Activated T-cell treated with anti-CD3 and anti-CD28 coated beads, Interleukin-2, amount 50 U/mL, for 4 hours (primary cell): ENCODE data around the gene KCNE4. TPM values are rescaled to one million over a fixed set of nuclear protein-coding genes. Genes with fewer than 3 reads are reported as not detected.

ENCODE experiments used
- ATAC-seq, 2 donors: fragments of 200-7000 bp; cut with Tn5 transposase; one replicate each; pipeline ENCODE4 v1.10.0; 2021
- DNase-seq: peaks from one replicate; pipeline ENCODE4 v3.0.0-alpha.2; 2020
- H3K27me3 Mint-ChIP-seq: one replicate; pipeline ENCODE4 v1.8.0; 2021; ENCODE audit warnings: low read depth, mixed read lengths
- H3K36me3 Mint-ChIP-seq: one replicate; pipeline ENCODE4 v1.8.0; 2022; ENCODE audit warnings: mixed read lengths; ENCODE audit not compliant: insufficient read depth
- H3K4me1 Mint-ChIP-seq: one replicate; pipeline ENCODE4 v1.8.0; 2021; ENCODE audit warnings: low read depth, mixed read lengths
- H3K4me3 Mint-ChIP-seq: one replicate; pipeline ENCODE4 v1.8.0; 2021; ENCODE audit warnings: mild to moderate bottlenecking, moderate library complexity, mixed read lengths
- H3K9me3 Mint-ChIP-seq: one replicate; pipeline ENCODE4 v1.8.0; 2021; ENCODE audit warnings: mixed read lengths
- total RNA-seq, 3 donors: library from RNA; stranded (reverse); gene quantifications; one replicate each; pipeline ENCODE4 v1.2.1, GENCODE V29; 2021

Gene KCNE4
- total RNA-seq, 3 donors from 2014 or later, result not detected

- Mint-ChIP-seq H3K27me3 (peaks cover 13% of the 10 kb centered on the region), H3K36me3 (no peaks in the 10 kb centered on the region), H3K9me3 (no peaks in the 10 kb centered on the region), H3K4me1 (no peaks in the 10 kb centered on the region), H3K4me3 (no peak overlapping the region)
- DNase-seq (no peak), ATAC-seq (no peak)
These were observed 7.1 kb downstream of the KCNE4 start for GRCh38 chr2:223058952-223059716.

GRCh38 chr2:223060201-223060825 lies 8.3 kb downstream of the KCNE4 start:
- no peak for ATAC-seq
- Mint-ChIP-seq H3K36me3 (no peaks in the 10 kb centered on the region), H3K27me3 (peaks cover 9% of the 10 kb centered on the region), H3K4me3 (no peak overlapping the region), H3K9me3 (no peaks in the 10 kb centered on the region), H3K4me1 (no peaks in the 10 kb centered on the region)
- DNase-seq, result no peak

GRCh38 chr2:223062396-223062795 lies 10.4 kb downstream of the KCNE4 start:
- ATAC-seq, result no peak
- no peaks in the 10 kb centered on the region for H3K9me3 Mint-ChIP-seq
- DNase-seq, result no peak

GRCh38 chr2:223065107-223065506 lies 13.1 kb downstream of the KCNE4 start:
- Mint-ChIP-seq H3K27me3 (peaks cover 5% of the 10 kb centered on the region), H3K36me3 (no peaks in the 10 kb centered on the region), H3K4me1 (no peaks in the 10 kb centered on the region), H3K9me3 (no peaks in the 10 kb centered on the region), H3K4me3 (no peak overlapping the region)
- no peak for DNase-seq
- ATAC-seq, result no peak

More at GRCh38 chr2:223062396-223062795, 10.4 kb downstream of the KCNE4 start:
- H3K27me3 Mint-ChIP-seq, result peaks cover 7% of the 10 kb centered on the region
- no peaks in the 10 kb centered on the region for H3K36me3 Mint-ChIP-seq
- no peak overlapping the region for H3K4me3 Mint-ChIP-seq
- no peaks in the 10 kb centered on the region for H3K4me1 Mint-ChIP-seq

- DNase-seq (no peak), ATAC-seq (no peak)
- Mint-ChIP-seq H3K9me3 (no peaks in the 10 kb centered on the region), H3K4me3 (no peak overlapping the region), H3K27me3 (peaks cover under 1% of the 10 kb centered on the region), H3K36me3 (no peaks in the 10 kb centered on the region), H3K4me1 (no peaks in the 10 kb centered on the region)
These were observed 14.7 kb downstream of the KCNE4 start for GRCh38 chr2:223066721-223067120.

- DNase-seq (no peak), ATAC-seq (no peak)
- Mint-ChIP-seq H3K27me3 (peaks cover 3% of the 10 kb centered on the region), H3K36me3 (no peaks in the 10 kb centered on the region), H3K4me3 (no peak overlapping the region), H3K4me1 (no peaks in the 10 kb centered on the region), H3K9me3 (no peaks in the 10 kb centered on the region)
These were observed 16.1 kb downstream of the KCNE4 start for GRCh38 chr2:223068071-223068470.

- Mint-ChIP-seq H3K36me3 (no peaks in the 10 kb centered on the region), H3K4me3 (no peak overlapping the region), H3K9me3 (no peaks in the 10 kb centered on the region), H3K27me3 (peaks cover 3% of the 10 kb centered on the region), H3K4me1 (no peaks in the 10 kb centered on the region)
- no peak for DNase-seq
- ATAC-seq, result no peak
These were observed 17.5 kb downstream of the KCNE4 start for GRCh38 chr2:223069465-223069864.

GRCh38 chr2:223069988-223070387 lies 18.0 kb downstream of the KCNE4 start:
- peaks cover 3% of the 10 kb centered on the region for H3K27me3 Mint-ChIP-seq
- no peak overlapping the region for H3K4me3 Mint-ChIP-seq
- no peaks in the 10 kb centered on the region for H3K9me3 Mint-ChIP-seq
- no peak for DNase-seq
- H3K4me1 Mint-ChIP-seq, result no peaks in the 10 kb centered on the region
- H3K36me3 Mint-ChIP-seq, result no peaks in the 10 kb centered on the region
- ATAC-seq, result no peak

GRCh38 chr2:223071139-223071538 lies 19.1 kb downstream of the KCNE4 start:
- peaks cover 3% of the 10 kb centered on the region for H3K27me3 Mint-ChIP-seq
- no peak for ATAC-seq
- H3K36me3 Mint-ChIP-seq, result no peaks in the 10 kb centered on the region
- no peak overlapping the region for H3K4me3 Mint-ChIP-seq
- DNase-seq, result no peak
- H3K4me1 Mint-ChIP-seq, result no peaks in the 10 kb centered on the region
- no peaks in the 10 kb centered on the region for H3K9me3 Mint-ChIP-seq

- Mint-ChIP-seq H3K36me3 (no peaks in the 10 kb centered on the region), H3K4me3 (no peak overlapping the region), H3K4me1 (no peaks in the 10 kb centered on the region), H3K27me3 (peaks cover 6% of the 10 kb centered on the region), H3K9me3 (no peaks in the 10 kb centered on the region)
- ATAC-seq, result no peak
- no peak for DNase-seq
These were observed 20.8 kb downstream of the KCNE4 start for GRCh38 chr2:223072826-223073225.

GRCh38 chr2:223075301-223076270 lies 23.6 kb downstream of the KCNE4 start:
- H3K27me3 Mint-ChIP-seq, result peaks cover 6% of the 10 kb centered on the region
- H3K9me3 Mint-ChIP-seq, result no peaks in the 10 kb centered on the region
- ATAC-seq, result no peak
- H3K36me3 Mint-ChIP-seq, result no peaks in the 10 kb centered on the region
- H3K4me1 Mint-ChIP-seq, result no peaks in the 10 kb centered on the region
- H3K4me3 Mint-ChIP-seq, result no peak overlapping the region
- no peak for DNase-seq

- peaks cover 6% of the 10 kb centered on the region for H3K27me3 Mint-ChIP-seq
- DNase-seq (no peak), ATAC-seq (no peak)
- H3K4me3 Mint-ChIP-seq, result no peak overlapping the region
- H3K9me3 Mint-ChIP-seq, result no peaks in the 10 kb centered on the region
- no peaks in the 10 kb centered on the region for H3K36me3 Mint-ChIP-seq
- no peaks in the 10 kb centered on the region for H3K4me1 Mint-ChIP-seq
These were observed 24.6 kb downstream of the KCNE4 start for GRCh38 chr2:223076573-223076972.

- ATAC-seq (no peak), DNase-seq (no peak)
- Mint-ChIP-seq H3K27me3 (peaks cover 2% of the 10 kb centered on the region), H3K4me1 (no peaks in the 10 kb centered on the region), H3K36me3 (no peaks in the 10 kb centered on the region), H3K9me3 (no peaks in the 10 kb centered on the region), H3K4me3 (no peak overlapping the region)
These were observed 26.5 kb downstream of the KCNE4 start for GRCh38 chr2:223078482-223078881.

- Mint-ChIP-seq H3K9me3 (no peaks in the 10 kb centered on the region), H3K36me3 (no peaks in the 10 kb centered on the region), H3K27me3 (peaks cover 2% of the 10 kb centered on the region), H3K4me3 (no peak overlapping the region), H3K4me1 (no peaks in the 10 kb centered on the region)
- ATAC-seq, result no peak
- DNase-seq, result no peak
These were observed 27.4 kb downstream of the KCNE4 start for GRCh38 chr2:223079378-223079777.
